Gastroesophageal sphincter (tissue), 4 donors: ENCODE measurements around the gene VPS13A. TPM values are rescaled to one million over a fixed set of nuclear protein-coding genes. Genes with fewer than 3 reads are reported as not detected.

Source experiments
- ATAC-seq: fragments of 150-250 bp; one replicate; pipeline ENCODE4 v1.9.1; 2016; ENCODE audit warnings: mild to moderate bottlenecking, moderate library complexity
- H3K27ac ChIP-seq, 4 donors: fragments of 200-600 bp; sonication (generic) in 3 of 4; 1 replicate in 3 of 4; 2 replicates in 1 of 4; pipeline ENCODE4 v1.5.1; 2016 to 2019
- H3K27me3 ChIP-seq: fragments of 200-600 bp; sonication (generic); one replicate; pipeline ENCODE4 v1.5.1; 2019
- H3K36me3 ChIP-seq, 2 donors: fragments of 200-600 bp; sonication (generic); one replicate each; pipeline ENCODE4 v1.5.1; 2019; ENCODE audit warnings: control low read depth in 1 of 2
- H3K4me1 ChIP-seq, 3 donors: fragments of 200-600 bp; sonication (generic); 1 replicate in 2 of 3; 2 replicates in 1 of 3; pipeline ENCODE4 v1.5.1; 2016 to 2019; ENCODE audit warnings: control low read depth in 2 of 3
- H3K4me3 ChIP-seq, 2 donors: fragments of 200-600 bp; sonication (generic); one replicate each; pipeline ENCODE4 v1.5.1; 2019; ENCODE audit warnings: mild to moderate bottlenecking in 1 of 2, moderate library complexity in 1 of 2
- H3K9me3 ChIP-seq, 3 donors: fragments of 200-600 bp; sonication (generic); one replicate each; pipeline ENCODE4 v1.5.1; 2017 to 2019; ENCODE audit warnings: control low read depth in 2 of 3
- CTCF ChIP-seq, 4 experiments: fragments of 200-600 bp in 2 of 4; fragments of 450-650 bp in 2 of 4; sonication (generic) in 1 of 4; IDR thresholded peaks; one replicate each; pipeline ENCODE4 v1.5.1; 2017 to 2019; ENCODE audit warnings: antibody characterized with exemption in 4 of 4, mild to moderate bottlenecking in 2 of 4, moderate library complexity in 2 of 4
- EP300 ChIP-seq: sonication (generic); formaldehyde crosslinking; IDR thresholded peaks from one replicate; pipeline ENCODE4 v1.6.1; 2017; ENCODE audit warnings: antibody characterized with exemption, mild to moderate bottlenecking
- POLR2A ChIP-seq, 2 donors: fragments of 450-650 bp; IDR thresholded peaks; one replicate each; pipeline ENCODE4 v1.6.1; 2017; ENCODE audit warnings: antibody characterized with exemption in 2 of 2, mild to moderate bottlenecking in 2 of 2, moderate library complexity in 1 of 2
- POLR2AphosphoS5 ChIP-seq: sonication (generic); formaldehyde crosslinking; IDR thresholded peaks from one replicate; pipeline ENCODE4 v1.6.1; 2017; ENCODE audit warnings: antibody characterized with exemption
- WGBS, 2 donors: methylation state at CpG; one replicate each; pipeline ENCODE4 v1.1.5; 2018; ENCODE audit warnings: low coverage in 1 of 2; 5-methylcytosine and 5-hydroxymethylcytosine counted together
- total RNA-seq, 4 donors: library from RNA; depleted of rRNA; stranded (reverse); fragments of >200 nt; gene quantifications; one replicate each; pipeline ENCODE4 v1.1.0, GENCODE V29; 2016

VPS13A gene
- total RNA-seq, 4 donors from 2014 or later: 33.7 to 79.7 (median 42.6) TPM

GRCh38 chr9:77158772-77159513, 18.4 kb upstream of the VPS13A start:
- Histone ChIP-seq H3K9me3 (no peaks in the 10 kb centered on the region), H3K27ac (no peak overlapping the region), H3K4me3 (no peak overlapping the region), H3K36me3 (no peaks in the 10 kb centered on the region), H3K27me3 (no peaks in the 10 kb centered on the region), H3K4me1 (no peaks in the 10 kb centered on the region)
- no peak for ATAC-seq
- no peak for TF ChIP-seq CTCF (IDR thresholded peaks at IDR 0.05)
- no peak for TF ChIP-seq POLR2A (IDR thresholded peaks at IDR 0.05)
- TF ChIP-seq POLR2AphosphoS5: no peak
- TF ChIP-seq EP300: no peak
- WGBS, 2 donors: 88 to 91% methylated on average over 5 to 6 of the region's 6 CpGs

GRCh38 chr9:77161191-77161590, 16.1 kb upstream of the VPS13A start:
- Histone ChIP-seq H3K9me3 (no peaks in the 10 kb centered on the region), H3K27ac (no peak overlapping the region), H3K4me3 (no peak overlapping the region), H3K27me3 (no peaks in the 10 kb centered on the region), H3K36me3 (no peaks in the 10 kb centered on the region), H3K4me1 (no peaks in the 10 kb centered on the region)
- TF ChIP-seq POLR2A (IDR thresholded peaks at IDR 0.05) (no peak), CTCF (IDR thresholded peaks at IDR 0.05) (no peak), POLR2AphosphoS5 (no peak), EP300 (no peak)
- ATAC-seq: no peak
- 100% methylated on average over 1 of the region's 3 CpGs; no CpG with 5 or more reads in 1 of the 2 donors for WGBS, 2 donors

GRCh38 chr9:77161966-77162365, 15.4 kb upstream of the VPS13A start:
- WGBS, 2 donors: 82 to 88% methylated on average over 1 of the region's 1 CpG
- ATAC-seq: peak; percentile 34
- Histone ChIP-seq H3K9me3 (no peaks in the 10 kb centered on the region), H3K27me3 (no peaks in the 10 kb centered on the region), H3K36me3 (no peaks in the 10 kb centered on the region), H3K27ac (no peak overlapping the region), H3K4me3 (no peak overlapping the region), H3K4me1 (no peaks in the 10 kb centered on the region)
- TF ChIP-seq EP300: no peak
- TF ChIP-seq POLR2AphosphoS5: no peak
- TF ChIP-seq CTCF (IDR thresholded peaks at IDR 0.05): no peak
- TF ChIP-seq POLR2A (IDR thresholded peaks at IDR 0.05): no peak

GRCh38 chr9:77162366-77162765, 15.0 kb upstream of the VPS13A start:
- Histone ChIP-seq H3K36me3 (no peaks in the 10 kb centered on the region), H3K4me1 (no peaks in the 10 kb centered on the region), H3K27ac (no peak overlapping the region), H3K4me3 (no peak overlapping the region), H3K27me3 (no peaks in the 10 kb centered on the region), H3K9me3 (no peaks in the 10 kb centered on the region)
- no peak for ATAC-seq
- TF ChIP-seq POLR2A (IDR thresholded peaks at IDR 0.05) (no peak), EP300 (no peak), CTCF (IDR thresholded peaks at IDR 0.05) (no peak), POLR2AphosphoS5 (no peak)
- WGBS, 2 donors: 62 to 68% methylated on average over 3 to 4 of the region's 4 CpGs

GRCh38 chr9:77163884-77164283, 13.4 kb upstream of the VPS13A start:
- Histone ChIP-seq H3K27me3 (no peaks in the 10 kb centered on the region), H3K4me3 (no peak overlapping the region), H3K36me3 (no peaks in the 10 kb centered on the region), H3K9me3 (no peaks in the 10 kb centered on the region), H3K4me1 (no peaks in the 10 kb centered on the region), H3K27ac (no peak overlapping the region)
- no peak for TF ChIP-seq POLR2A (IDR thresholded peaks at IDR 0.05)
- TF ChIP-seq EP300: no peak
- TF ChIP-seq POLR2AphosphoS5: no peak
- no peak for TF ChIP-seq CTCF (IDR thresholded peaks at IDR 0.05)
- ATAC-seq: peak; percentile 55
- WGBS, 2 donors: 26 to 47% methylated on average over 4 of the region's 4 CpGs
